OCI-LY1 (cell line): ENCODE results near the gene PCBP3.
"Not testable (repeated sequence)": the region's sequence is repeated elsewhere in the genome, so short reads cannot be mapped to it uniquely, and the experiment has no call there.

Source experiments
- H2AFZ ChIP-seq: fragments of 200-600 bp; sonication (generic), shearing (Covaris generic); 2 replicates; pipeline ENCODE4 v1.6.0; 2014; ENCODE audit warnings: antibody characterized with exemption, mild to moderate bottlenecking, low read length
- H3F3A ChIP-seq: fragments of 200-600 bp; sonication (generic), shearing (Covaris generic); 2 replicates; pipeline ENCODE4 v1.6.0; 2014; ENCODE audit warnings: mild to moderate bottlenecking, antibody characterized with exemption, low read length, moderate library complexity; ENCODE audit not compliant: insufficient read depth
- H3K27ac ChIP-seq: fragments of 200-600 bp; sonication (generic); 2 replicates; pipeline ENCODE4 v1.5.1; 2014; ENCODE audit warnings: low read length, mixed run types, mild to moderate bottlenecking, low read depth; ENCODE audit not compliant: poor library complexity, severe bottlenecking
- H3K27me3 ChIP-seq: fragments of 200-600 bp; sonication (generic); 2 replicates; pipeline ENCODE4 v1.6.0; 2014; ENCODE audit warnings: antibody characterized with exemption, mild to moderate bottlenecking, low read length, moderate library complexity; ENCODE audit not compliant: insufficient read depth
- H3K36me3 ChIP-seq: fragments of 200-600 bp; sonication (generic); 2 replicates; pipeline ENCODE4 v1.6.1; 2014; ENCODE audit warnings: mild to moderate bottlenecking, antibody characterized with exemption, low read length, moderate library complexity, mixed read lengths; ENCODE audit not compliant: insufficient read depth
- H3K4me1 ChIP-seq: fragments of 200-600 bp; sonication (generic); 2 replicates; pipeline ENCODE4 v1.5.1; 2014; ENCODE audit warnings: mild to moderate bottlenecking, low read length, moderate library complexity; ENCODE audit not compliant: insufficient read depth, severe bottlenecking
- H3K4me2 ChIP-seq: fragments of 200-600 bp; sonication (generic), shearing (Covaris generic); 2 replicates; pipeline ENCODE4 v1.6.1; 2014; ENCODE audit warnings: low read length
- H3K4me3 ChIP-seq: fragments of 200-600 bp; sonication (generic); 2 replicates; pipeline ENCODE4 v1.5.1; 2014; ENCODE audit warnings: low read length, low read depth, mild to moderate bottlenecking, mixed read lengths; ENCODE audit not compliant: poor library complexity, severe bottlenecking
- H3K79me2 ChIP-seq: fragments of 200-600 bp; shearing (Covaris generic); 2 replicates; pipeline ENCODE4 v1.6.1; 2016; ENCODE audit warnings: mixed run types, low read length, mixed read lengths; ENCODE audit not compliant: insufficient read depth
- H3K9ac ChIP-seq: fragments of 200-600 bp; sonication (generic), shearing (Covaris generic); 2 replicates; pipeline ENCODE4 v1.6.1; 2014; ENCODE audit warnings: mild to moderate bottlenecking, low read length, mixed read lengths
- H3K9me2 ChIP-seq: fragments of 200-600 bp; sonication (generic), shearing (Covaris generic); 2 replicates; pipeline ENCODE4 v1.6.1; 2014; ENCODE audit warnings: low read depth, mild to moderate bottlenecking, low read length, mixed read lengths
- H3K9me3 ChIP-seq: fragments of 200-600 bp; shearing (Covaris generic); 2 replicates; pipeline ENCODE4 v1.6.1; 2014; ENCODE audit warnings: low read length, mixed read lengths
- H4K20me1 ChIP-seq: fragments of 200-600 bp; sonication (generic), shearing (Covaris generic); 2 replicates; pipeline ENCODE4 v1.6.0; 2016; ENCODE audit warnings: mild to moderate bottlenecking, low read length; ENCODE audit not compliant: insufficient read depth
- CTCF ChIP-seq: fragments of 200-600 bp; sonication (generic), shearing (Covaris generic); IDR thresholded peaks from 2 replicates; pipeline ENCODE4 v1.5.1; 2017; ENCODE audit warnings: mild to moderate bottlenecking, antibody characterized with exemption, low read length, moderate library complexity, mixed read lengths
- EZH2 ChIP-seq: fragments of 200-600 bp; sonication (generic), shearing (Covaris generic); IDR thresholded peaks from 2 replicates; pipeline ENCODE4 v1.8.0; 2017; ENCODE audit warnings: borderline replicate concordance, mixed run types, mild to moderate bottlenecking, antibody characterized with exemption, low read length, moderate library complexity, mixed read lengths

The PCBP3 gene

GRCh38 chr21:45850181-45850580 lies 206.7 kb downstream of the PCBP3 start:
- Histone ChIP-seq H3K9ac (no peak overlapping the region), H3K4me1 (no peaks in the 10 kb centered on the region), H3K36me3 (no peaks in the 10 kb centered on the region), H3K4me3 (no peak overlapping the region), H3K9me3 (no peaks in the 10 kb centered on the region), H3K27ac (no peak overlapping the region), H2AFZ (no peak overlapping the region), H4K20me1 (no peaks in the 10 kb centered on the region), H3F3A (no peaks in the 10 kb centered on the region), H3K27me3 (no peaks in the 10 kb centered on the region; the same call in 1 of the 2 replicates), H3K79me2 (no peaks in the 10 kb centered on the region), H3K9me2 (no peaks in the 10 kb centered on the region), H3K4me2 (no peak overlapping the region)
- TF ChIP-seq CTCF (no peak), EZH2 (no peak)

- H3K4me1 ChIP-seq, H2AFZ ChIP-seq, H3K27me3 ChIP-seq, H3K4me3 ChIP-seq, H3K9me2 ChIP-seq, H3K9me3 ChIP-seq, H3K79me2 ChIP-seq, H3F3A ChIP-seq, H3K4me2 ChIP-seq, H3K36me3 ChIP-seq, H3K27ac ChIP-seq, H4K20me1 ChIP-seq, H3K9ac ChIP-seq: not testable (repeated sequence)
These were observed 208.9 kb downstream of the PCBP3 start for GRCh38 chr21:45852386-45852785.

GRCh38 chr21:45852886-45853400 lies 209.4 kb downstream of the PCBP3 start:
- no peaks in the 10 kb centered on the region for H3K79me2 ChIP-seq
- H3K9ac ChIP-seq: no peak overlapping the region
- no peaks in the 10 kb centered on the region; the same call in 1 of the 2 replicates for H3K27me3 ChIP-seq
- H3K4me3 ChIP-seq: no peak overlapping the region
- no peaks in the 10 kb centered on the region for H3K9me2 ChIP-seq
- H3K4me2 ChIP-seq: no peak overlapping the region
- TF ChIP-seq CTCF: no peak
- TF ChIP-seq EZH2: no peak
- no peak overlapping the region for H3K27ac ChIP-seq
- no peaks in the 10 kb centered on the region for H4K20me1 ChIP-seq
- H2AFZ ChIP-seq: no peak overlapping the region
- H3K36me3 ChIP-seq: no peaks in the 10 kb centered on the region
- H3K9me3 ChIP-seq: no peaks in the 10 kb centered on the region
- no peaks in the 10 kb centered on the region for H3F3A ChIP-seq
- no peaks in the 10 kb centered on the region for H3K4me1 ChIP-seq

GRCh38 chr21:45853703-45854342 lies 210.3 kb downstream of the PCBP3 start:
- Histone ChIP-seq H3K36me3 (no peaks in the 10 kb centered on the region), H3K4me1 (no peaks in the 10 kb centered on the region)
- TF ChIP-seq CTCF: no peak
- no peak for TF ChIP-seq EZH2

More at GRCh38 chr21:45853703-45854342, 210.3 kb downstream of the PCBP3 start:
- H3K4me3 ChIP-seq: no peak overlapping the region
- H3K27me3 ChIP-seq: no peaks in the 10 kb centered on the region; the same call in 1 of the 2 replicates
- no peaks in the 10 kb centered on the region for H3K9me3 ChIP-seq
- no peaks in the 10 kb centered on the region for H4K20me1 ChIP-seq
- H3K4me2 ChIP-seq: no peak overlapping the region
- H3K9ac ChIP-seq: no peak overlapping the region
- H2AFZ ChIP-seq: no peak overlapping the region
- H3K9me2 ChIP-seq: no peaks in the 10 kb centered on the region
- H3F3A ChIP-seq: no peaks in the 10 kb centered on the region
- H3K27ac ChIP-seq: no peak overlapping the region
- no peaks in the 10 kb centered on the region for H3K79me2 ChIP-seq
